Cardiac muscle cell (in vitro differentiated cells and primary cell): ENCODE measurements around the gene SLC39A11. TPM values are rescaled to one million over a fixed set of nuclear protein-coding genes. Genes with fewer than 3 reads are reported as not detected.
"Not testable (repeated sequence)": the region's sequence is repeated elsewhere in the genome, so short reads cannot be mapped to it uniquely, and the experiment has no call there.

Source experiments
- DNase-seq, 2 donors: peaks; one replicate each; pipeline versions ENCODE4 v3.0.0 to v3.0.0-alpha.2; 2010 to 2017; ENCODE audit warnings: low read depth in 1 of 2, low spot score in 1 of 2
- H3K27ac ChIP-seq: fragments of 200-600 bp; sonication (generic); 2 replicates; pipeline ENCODE4 v1.5.1; 2016
- H3K27me3 ChIP-seq: fragments of 200-600 bp; sonication (generic); 2 replicates; pipeline ENCODE4 v1.6.0; 2016; ENCODE audit warnings: control low read depth
- H3K36me3 ChIP-seq: fragments of 200-600 bp; sonication (generic); 2 replicates; pipeline ENCODE4 v1.5.1; 2016; ENCODE audit warnings: control low read depth
- H3K4me1 ChIP-seq: fragments of 200-600 bp; sonication (generic); 2 replicates; pipeline ENCODE4 v1.8.1; 2017; ENCODE audit warnings: low read depth, mild to moderate bottlenecking, mixed run types
- H3K4me3 ChIP-seq: fragments of 200-600 bp; sonication (generic); 2 replicates; pipeline ENCODE4 v1.5.1; 2016; ENCODE audit warnings: mild to moderate bottlenecking
- H3K9me3 ChIP-seq: fragments of 200-600 bp; sonication (generic); 2 replicates; pipeline ENCODE4 v1.5.1; 2017; ENCODE audit warnings: low read depth, mild to moderate bottlenecking, control low read depth
- polyA plus RNA-seq: library from polyadenylated mRNA; unstranded; fragments of >200 nt; fragmentation: Nextera tagmentation; extraction: Ambion mirVana; gene quantifications from 2 replicates; pipeline ENCODE4 v1.2.1, GENCODE V29; 2016
- total RNA-seq: library from RNA; depleted of rRNA; stranded (reverse); fragments of >200 nt; gene quantifications from 2 replicates; pipeline ENCODE4 v1.2.3, GENCODE V29; 2016
- TF ChIP-seq, protein P1 (sequence below): IDR thresholded peaks from 2 replicates; pipeline ENCODE4 v1.5.1; 2012; ENCODE audit warnings: low read depth, mild to moderate bottlenecking, low read length

SLC39A11 gene
- total and polyA plus RNA-seq, 2 experiments from 2014 or later = 5.9 to 11.7 TPM

DNA sequence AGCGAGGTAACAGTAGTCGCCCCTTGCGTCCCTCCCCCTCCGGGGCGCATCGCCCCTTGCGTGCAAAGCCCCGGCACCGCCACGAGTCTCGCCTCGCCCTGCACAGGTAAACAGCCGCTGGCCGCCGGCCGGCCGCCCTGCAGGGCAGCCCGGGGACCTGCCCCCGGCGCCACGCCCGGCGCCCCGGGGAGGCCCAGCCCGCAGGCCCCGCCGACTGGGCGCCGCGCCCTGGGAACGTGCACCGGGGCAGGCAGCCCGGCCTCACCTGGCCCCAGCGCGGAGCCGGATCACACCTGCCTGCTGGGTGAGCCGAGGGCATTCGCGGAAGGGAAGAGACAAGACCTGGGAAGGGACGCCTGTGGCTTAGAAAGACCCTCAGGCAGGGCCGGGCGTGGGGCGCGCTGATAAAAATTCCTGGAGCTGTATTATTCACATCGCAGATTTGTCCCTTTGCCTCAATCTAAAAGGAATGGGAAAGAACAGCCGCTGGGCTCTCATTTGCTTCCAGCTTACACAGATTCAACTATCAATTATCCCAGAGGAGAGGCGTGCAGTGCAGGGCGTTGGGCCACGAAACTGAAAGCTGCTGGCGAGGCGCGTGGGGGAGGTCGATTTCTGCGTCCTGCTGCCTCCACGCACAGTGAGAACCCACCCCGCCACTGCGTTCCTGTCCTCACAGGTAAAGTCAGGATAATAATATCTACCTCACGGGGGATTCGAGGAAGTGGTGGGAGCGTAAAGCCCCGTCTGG, 451.9 kb downstream of the SLC39A11 start:
- TF ChIP-seq, protein P1, sequence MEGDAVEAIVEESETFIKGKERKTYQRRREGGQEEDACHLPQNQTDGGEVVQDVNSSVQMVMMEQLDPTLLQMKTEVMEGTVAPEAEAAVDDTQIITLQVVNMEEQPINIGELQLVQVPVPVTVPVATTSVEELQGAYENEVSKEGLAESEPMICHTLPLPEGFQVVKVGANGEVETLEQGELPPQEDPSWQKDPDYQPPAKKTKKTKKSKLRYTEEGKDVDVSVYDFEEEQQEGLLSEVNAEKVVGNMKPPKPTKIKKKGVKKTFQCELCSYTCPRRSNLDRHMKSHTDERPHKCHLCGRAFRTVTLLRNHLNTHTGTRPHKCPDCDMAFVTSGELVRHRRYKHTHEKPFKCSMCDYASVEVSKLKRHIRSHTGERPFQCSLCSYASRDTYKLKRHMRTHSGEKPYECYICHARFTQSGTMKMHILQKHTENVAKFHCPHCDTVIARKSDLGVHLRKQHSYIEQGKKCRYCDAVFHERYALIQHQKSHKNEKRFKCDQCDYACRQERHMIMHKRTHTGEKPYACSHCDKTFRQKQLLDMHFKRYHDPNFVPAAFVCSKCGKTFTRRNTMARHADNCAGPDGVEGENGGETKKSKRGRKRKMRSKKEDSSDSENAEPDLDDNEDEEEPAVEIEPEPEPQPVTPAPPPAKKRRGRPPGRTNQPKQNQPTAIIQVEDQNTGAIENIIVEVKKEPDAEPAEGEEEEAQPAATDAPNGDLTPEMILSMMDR = no peak
- Histone ChIP-seq H3K27ac (no peak overlapping the region), H3K27me3 (no peaks in the 10 kb centered on the region), H3K4me1 (no peaks in the 10 kb centered on the region), H3K4me3 (no peak overlapping the region), H3K9me3 (no peaks in the 10 kb centered on the region), H3K36me3 (no peaks in the 10 kb centered on the region)
- DNase-seq = peak in 1 of 2 donors; percentile 13

DNA sequence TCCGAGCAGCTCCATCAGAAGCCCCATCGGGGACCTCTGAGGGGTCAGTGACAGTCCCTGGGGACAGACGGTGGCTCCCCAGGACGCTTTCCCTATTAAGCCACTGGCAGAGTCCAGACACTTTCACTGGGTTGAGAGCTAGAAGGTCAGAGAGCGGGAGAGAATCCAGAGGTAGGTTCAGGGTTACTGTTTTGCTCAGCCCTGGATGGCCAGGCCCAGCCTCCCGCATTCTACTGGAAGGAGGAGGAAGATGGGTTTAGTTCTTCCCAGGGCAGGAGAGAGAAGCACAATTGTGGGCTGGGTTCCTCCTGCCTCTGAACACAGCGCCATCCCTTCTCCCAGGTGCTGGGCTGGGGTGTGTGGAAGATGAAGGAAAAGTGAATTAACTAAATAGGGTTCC, 452.8 kb downstream of the SLC39A11 start:
- Histone ChIP-seq H3K36me3 (no peaks in the 10 kb centered on the region), H3K4me1 (no peaks in the 10 kb centered on the region), H3K4me3 (no peak overlapping the region), H3K27ac (no peak overlapping the region), H3K27me3 (no peaks in the 10 kb centered on the region), H3K9me3 (no peaks in the 10 kb centered on the region)
- no peak for DNase-seq
- TF ChIP-seq, protein P1 = no peak

- not testable (repeated sequence) for H3K36me3 ChIP-seq, H3K4me3 ChIP-seq, DNase-seq, H3K27ac ChIP-seq, H3K9me3 ChIP-seq, H3K4me1 ChIP-seq, H3K27me3 ChIP-seq
These were observed 453.6 kb downstream of the SLC39A11 start for GRCh38 chr17:72638932-72639331.

- no peaks in the 10 kb centered on the region for H3K27me3 ChIP-seq
- no peak for DNase-seq
- no peaks in the 10 kb centered on the region for H3K36me3 ChIP-seq
- H3K4me1 ChIP-seq = no peaks in the 10 kb centered on the region
- TF ChIP-seq, protein P1 = no peak
- H3K9me3 ChIP-seq = no peaks in the 10 kb centered on the region
- H3K27ac ChIP-seq = no peak overlapping the region
- no peak overlapping the region for H3K4me3 ChIP-seq
These were observed 457.4 kb downstream of the SLC39A11 start for GRCh38 chr17:72635034-72635635.

- Histone ChIP-seq H3K36me3 (no peaks in the 10 kb centered on the region), H3K9me3 (no peaks in the 10 kb centered on the region), H3K27me3 (no peaks in the 10 kb centered on the region), H3K4me1 (no peaks in the 10 kb centered on the region), H3K4me3 (no peak overlapping the region), H3K27ac (no peak overlapping the region)
- TF ChIP-seq, protein P1 = no peak
- no peak for DNase-seq
These were observed 457.9 kb downstream of the SLC39A11 start for GRCh38 chr17:72634621-72635020.

GRCh38 chr17:72631949-72632684, 460.4 kb downstream of the SLC39A11 start:
- Histone ChIP-seq H3K27ac (no peak overlapping the region), H3K36me3 (no peaks in the 10 kb centered on the region), H3K27me3 (no peaks in the 10 kb centered on the region), H3K9me3 (no peaks in the 10 kb centered on the region), H3K4me1 (no peaks in the 10 kb centered on the region), H3K4me3 (no peak overlapping the region)
- TF ChIP-seq, protein P1 = no peak
- no peak for DNase-seq
